GM12891 (cell line): Measurements from ENCODE around the gene EMX2.

Source experiments
- DNase-seq: peaks from one replicate; pipeline ENCODE4 v3.0.0; 2011; ENCODE audit warnings: low spot score; ENCODE audit not compliant: insufficient read length
- FAIRE-seq: peaks from 2 replicates; lab custom pipeline; 2011; peaks lifted over from hg19 to GRCh38; lab: Jason Lieb, UNC
- PAX5 ChIP-seq: IDR thresholded peaks from 2 replicates; pipeline ENCODE4 v1.6.1; 2011; ENCODE audit warnings: low read length, moderate library complexity, mild to moderate bottlenecking; ENCODE audit not compliant: insufficient read depth, severe bottlenecking
- POLR2A ChIP-seq: IDR thresholded peaks from 2 replicates; pipeline ENCODE4 v1.6.1; 2011; ENCODE audit warnings: low read depth, low read length, control low read depth
- POLR2AphosphoS5 ChIP-seq: IDR thresholded peaks from 2 replicates; pipeline ENCODE4 v1.6.1; 2011; ENCODE audit warnings: low read depth, low read length, control low read depth
- POU2F2 ChIP-seq: IDR thresholded peaks from 2 replicates; pipeline ENCODE4 v1.6.1; 2011; ENCODE audit warnings: low read depth, mild to moderate bottlenecking, control low read depth, low read length, moderate library complexity
- SPI1 ChIP-seq: IDR thresholded peaks from 2 replicates; pipeline ENCODE4 v1.6.1; 2011; ENCODE audit warnings: low read depth, low read length, control low read depth
- TAF1 ChIP-seq: IDR thresholded peaks from 2 replicates; pipeline ENCODE4 v1.6.1; 2011; ENCODE audit warnings: low read depth, low read length, control low read depth

Gene EMX2

GRCh38 chr10:117594722-117595121, 52.2 kb downstream of the EMX2 start:
- no peak for FAIRE-seq
- no peak for TF ChIP-seq POU2F2
- TF ChIP-seq SPI1, result no peak
- TF ChIP-seq POLR2A, result no peak
- no peak for TF ChIP-seq PAX5
- no peak for TF ChIP-seq TAF1
- no peak for TF ChIP-seq POLR2AphosphoS5
- DNase-seq, result no peak

- no peak for DNase-seq
- FAIRE-seq, result no peak
- no peak for TF ChIP-seq POU2F2
- no peak for TF ChIP-seq POLR2AphosphoS5
- TF ChIP-seq POLR2A, result no peak
- TF ChIP-seq TAF1, result no peak
- no peak for TF ChIP-seq SPI1
- no peak for TF ChIP-seq PAX5
Observed at GRCh38 chr10:117596706-117597105, 54.2 kb downstream of the EMX2 start.

GRCh38 chr10:117597216-117597615, 54.7 kb downstream of the EMX2 start:
- TF ChIP-seq POLR2A (no peak), SPI1 (no peak), POU2F2 (no peak), PAX5 (no peak), TAF1 (no peak), POLR2AphosphoS5 (no peak)
- FAIRE-seq, result no peak
- DNase-seq, result no peak
